ENCODE measurements around the gene PRPH.
"Not testable (repeated sequence)": the region's sequence is repeated elsewhere in the genome, so short reads cannot be mapped to it uniquely, and the experiment has no call there.

The PRPH gene

GRCh38 chr12:49295082-49295936 is at the start of gene PRPH:
Gene PRPH, plus strand, starts transcription at chr12:49295147. Its CDS starts 54 bp downstream, at chr12:49295201.
- peak; percentile 54 for DNase-seq

- no peak for DNase-seq
These were observed 43.6 kb upstream of the PRPH start for GRCh38 chr12:49251357-49251756.

- no peak for DNase-seq
These were observed 41.8 kb upstream of the PRPH start for GRCh38 chr12:49253033-49253623.

GRCh38 chr12:49255456-49255855 is 39.5 kb upstream of the PRPH start:
- DNase-seq: not testable (repeated sequence)

GRCh38 chr12:49255857-49256637 is 38.9 kb upstream of the PRPH start:
- no peak for DNase-seq

GRCh38 chr12:49257508-49258184 is 37.3 kb upstream of the PRPH start:
- DNase-seq: not testable (repeated sequence)

GRCh38 chr12:49259452-49259851 is 35.5 kb upstream of the PRPH start:
- DNase-seq: no peak

GRCh38 chr12:49260166-49260565 is 34.8 kb upstream of the PRPH start:
- no peak for DNase-seq

GRCh38 chr12:49260571-49261363 is 34.2 kb upstream of the PRPH start:
- no peak for DNase-seq

- DNase-seq: no peak
These were observed 33.2 kb upstream of the PRPH start for GRCh38 chr12:49261721-49262120.

GRCh38 chr12:49263400-49263763 is 31.6 kb upstream of the PRPH start:
- DNase-seq: no peak

- DNase-seq: peak; percentile 57
These were observed 30.5 kb upstream of the PRPH start for GRCh38 chr12:49264466-49264872.

- peak; percentile 96 for DNase-seq
These were observed 29.8 kb upstream of the PRPH start, which contains the start of gene TUBA1C for GRCh38 chr12:49264873-49265792. Gene TUBA1C, plus strand, starts transcription at chr12:49265082. Its CDS starts 100 bp downstream, at chr12:49265182.

- DNase-seq: not testable (repeated sequence)
These were observed 25.8 kb upstream of the PRPH start for GRCh38 chr12:49269191-49269590.

GRCh38 chr12:49272790-49273725 is 21.9 kb upstream of the PRPH start:
- DNase-seq: no peak

- DNase-seq: no peak
These were observed 21.1 kb upstream of the PRPH start for GRCh38 chr12:49273726-49274395.

- no peak for DNase-seq
These were observed 20.4 kb upstream of the PRPH start for GRCh38 chr12:49274396-49275069.
